HG03558 (cell line): ENCODE results near the gene TYW3.

Experiments used
- ATAC-seq: cut with Tn5 transposase; IDR thresholded peaks from one replicate; pipeline ENCODE4 v1.9.1; 2021; ENCODE audit warnings: moderate number of reproducible peaks; ENCODE audit not compliant: unreplicated experiment; ENCODE audit errors: extremely low read depth

The TYW3 gene

GRCh38 chr1:74779750-74780149 lies 46.8 kb downstream of the TYW3 start:
- no peak for ATAC-seq

- no peak for ATAC-seq
These were observed 47.6 kb downstream of the TYW3 start for GRCh38 chr1:74780594-74780993.

DNA sequence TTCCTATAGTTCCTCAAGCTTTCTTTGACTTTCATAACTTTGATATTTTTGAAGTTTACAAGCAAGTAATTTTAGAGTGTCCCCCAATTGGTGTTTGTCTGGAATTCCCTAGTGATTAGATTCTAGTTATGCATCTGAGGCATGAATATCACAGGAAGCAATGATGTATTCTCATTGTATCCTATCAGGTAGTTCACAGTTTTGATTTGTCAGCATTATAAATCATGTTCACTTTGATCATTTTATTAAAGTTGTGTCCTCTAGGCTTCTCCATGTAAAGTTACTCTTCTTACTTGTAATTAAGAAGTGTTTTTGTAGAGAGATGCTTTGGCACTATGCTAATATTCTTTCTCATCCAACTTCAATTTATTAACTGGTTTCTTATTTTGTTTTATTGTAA lies 53.0 kb downstream of the TYW3 start:
- ATAC-seq: no peak

DNA sequence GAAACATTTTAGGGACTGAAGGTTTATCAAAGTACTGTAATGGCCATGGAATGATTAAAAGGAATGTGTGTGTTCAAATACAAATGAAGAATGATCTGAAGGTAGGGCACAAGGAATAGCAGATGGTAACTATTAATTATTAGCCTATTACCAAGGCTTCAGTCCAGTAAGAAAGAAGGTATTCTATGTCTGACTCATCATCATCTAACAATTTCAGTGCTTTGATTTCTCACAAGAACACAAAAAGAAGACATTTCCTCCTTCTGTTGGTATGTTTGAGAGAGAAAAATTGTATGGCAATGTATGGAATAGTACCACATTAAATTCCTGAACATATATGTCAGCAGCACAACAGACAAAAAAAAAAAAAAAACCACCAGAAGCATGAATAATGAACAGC lies 57.5 kb downstream of the TYW3 start:
- ATAC-seq: no peak

DNA sequence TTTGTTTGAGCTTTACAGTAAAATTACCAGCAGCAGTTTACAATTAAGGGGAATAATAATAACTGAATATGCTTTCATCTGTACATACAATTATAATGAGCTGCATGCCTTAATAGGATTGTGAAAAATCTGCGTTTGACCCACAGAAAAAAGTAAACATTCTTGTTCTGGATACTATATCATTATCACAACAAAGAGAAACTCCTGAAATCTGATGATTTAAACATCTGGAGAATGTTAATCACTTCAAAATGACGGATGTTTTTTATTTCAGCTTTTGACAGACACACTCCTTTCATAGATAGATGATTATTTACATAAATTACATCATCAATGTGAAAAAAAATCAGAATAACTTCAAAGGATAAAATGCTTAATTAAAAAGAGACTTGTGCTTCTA lies 58.5 kb downstream of the TYW3 start:
- ATAC-seq: no peak

- no peak for ATAC-seq
These were observed 66.2 kb downstream of the TYW3 start for GRCh38 chr1:74799119-74799657.

DNA sequence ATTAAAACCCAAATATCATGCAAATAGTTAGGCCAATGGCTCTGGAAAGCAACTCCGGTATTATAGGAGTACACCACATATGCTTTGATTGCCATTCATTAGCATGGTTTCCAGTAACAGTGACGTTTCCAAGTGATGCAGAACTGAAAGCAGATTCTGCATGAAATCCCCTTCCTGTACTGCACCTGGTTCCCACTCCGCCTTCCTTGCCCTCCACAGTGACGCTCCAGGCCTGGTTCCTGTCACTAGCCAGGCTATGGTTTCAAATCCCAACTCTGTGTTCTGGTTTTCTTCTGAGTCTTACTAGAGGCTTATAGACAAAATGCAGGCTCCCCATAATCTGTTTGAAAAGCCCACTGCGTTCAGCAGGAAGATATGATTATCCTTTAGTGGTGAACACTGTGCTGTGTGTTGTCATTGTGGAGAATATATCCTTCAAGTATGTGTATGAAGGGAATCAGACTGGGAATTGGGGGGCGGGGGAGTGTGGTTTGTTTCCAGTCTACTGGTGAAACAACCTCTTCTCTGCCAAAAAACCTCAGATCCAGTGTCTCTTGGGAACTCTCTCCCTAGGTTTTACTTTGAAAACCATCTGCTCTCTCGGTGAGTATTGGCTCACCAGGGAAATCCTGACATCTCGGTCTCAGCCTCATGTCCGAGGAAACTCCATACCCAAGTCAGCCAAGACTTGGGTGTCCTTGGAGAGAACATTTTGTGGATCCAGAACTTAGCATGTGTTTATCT lies 78.7 kb downstream of the TYW3 start:
- peak; percentile 38 for ATAC-seq

DNA sequence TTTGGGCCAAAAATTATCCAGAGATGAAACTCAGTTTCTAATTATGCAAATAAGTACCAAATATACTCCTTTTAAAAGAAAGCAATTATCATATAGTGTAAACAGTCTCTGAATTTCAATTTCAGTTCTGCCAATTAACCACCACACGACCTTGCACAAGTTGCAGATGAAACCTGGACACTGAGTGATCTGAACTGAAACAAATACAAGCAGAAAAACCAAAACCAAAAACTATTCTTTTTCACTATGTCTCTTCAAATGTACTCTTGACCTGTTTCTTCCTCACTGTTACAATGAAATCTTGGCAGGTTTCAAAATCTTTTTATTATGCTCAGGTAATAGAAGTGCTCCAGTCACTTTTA lies 79.2 kb downstream of the TYW3 start:
- ATAC-seq: peak; percentile 91
